Activated CD8-positive, alpha-beta memory T cell treated with anti-CD3 and anti-CD28 coated beads for 24 hours (primary cell): ENCODE data around the gene TACO1.

Experiments
- DNase-seq: peaks from one replicate; pipeline ENCODE4 v3.0.0-alpha.2; 2020

TACO1 gene

DNA sequence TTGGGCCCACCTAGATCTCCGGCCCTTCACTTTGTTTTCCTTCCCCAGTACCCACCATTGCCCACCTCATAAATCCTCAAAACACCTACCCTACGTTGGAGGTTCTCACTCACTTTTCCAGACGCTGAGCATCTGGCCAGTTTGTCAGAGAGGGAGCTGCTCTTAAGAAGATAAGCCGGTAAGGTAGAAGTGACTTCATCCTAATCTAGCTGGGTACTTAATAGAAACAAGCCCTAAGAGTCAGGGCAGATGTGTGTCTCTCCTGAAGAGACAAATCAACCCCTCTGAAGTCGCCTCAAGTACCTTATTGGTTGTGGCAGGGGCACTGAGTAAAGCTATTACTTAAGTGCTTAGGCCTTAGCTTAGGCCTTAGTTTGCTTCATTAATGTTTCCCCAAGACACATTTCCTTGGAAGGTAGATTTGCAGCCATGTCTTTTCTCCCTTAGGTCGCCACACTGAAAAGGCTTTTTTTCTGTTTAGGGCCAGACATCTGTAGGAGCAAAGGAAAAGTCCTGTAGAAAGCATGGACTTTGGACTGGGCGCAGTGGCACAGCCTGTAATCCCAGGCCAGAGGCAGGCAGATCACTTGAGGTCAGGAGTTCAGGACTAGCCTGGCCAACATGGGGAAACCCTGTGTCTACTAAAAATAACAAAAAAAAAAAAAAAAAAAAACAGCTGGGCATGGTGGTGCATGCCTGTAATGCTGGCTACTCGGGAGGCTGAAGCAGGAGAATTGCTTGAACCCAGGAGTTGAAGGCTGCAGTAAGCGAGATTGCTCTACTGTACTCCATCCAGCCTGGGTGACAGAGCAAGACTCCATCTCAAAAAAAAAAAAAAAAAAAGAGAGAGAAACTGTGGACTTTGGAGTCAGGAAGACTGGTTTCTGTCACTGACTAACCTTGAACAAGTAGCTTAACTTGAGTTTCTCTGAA lies 1.0 kb downstream of the TACO1 start:
- DNase-seq: no peak

DNA sequence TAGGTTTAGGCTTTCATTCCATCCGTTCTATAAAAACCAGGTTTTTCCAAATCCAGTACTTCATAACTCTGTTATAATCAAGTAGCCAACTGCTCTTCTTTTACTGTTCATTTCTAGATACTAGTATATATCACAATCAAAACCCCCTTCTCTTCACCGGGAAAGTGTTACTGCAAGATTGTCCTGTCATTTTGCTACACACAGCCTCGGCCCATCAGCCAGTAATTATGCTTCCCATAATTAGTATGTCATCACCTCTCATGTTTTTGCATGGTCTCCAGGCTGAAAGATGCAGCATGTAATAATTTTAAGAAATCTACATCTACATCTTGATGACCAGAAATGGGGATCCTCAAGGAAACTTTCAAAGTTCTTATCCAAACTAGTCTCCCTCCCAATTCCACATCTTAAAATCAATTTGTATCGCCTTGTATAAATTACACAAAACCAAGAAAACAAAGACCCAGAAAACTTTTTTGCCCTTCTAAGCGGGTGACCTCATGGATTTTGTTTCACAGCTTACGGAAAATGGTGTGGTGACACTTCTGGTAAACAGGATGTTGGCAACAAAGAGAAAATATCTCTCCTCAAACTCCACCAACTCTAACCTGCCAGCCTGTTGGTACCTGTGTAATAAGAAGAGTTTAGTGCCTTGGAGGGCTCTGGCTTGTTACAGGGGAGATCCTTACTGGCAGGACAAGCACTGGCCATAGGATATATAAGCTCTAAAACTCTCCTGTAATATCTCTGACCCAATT lies 9.3 kb downstream of the TACO1 start:
- DNase-seq: no peak

DNA sequence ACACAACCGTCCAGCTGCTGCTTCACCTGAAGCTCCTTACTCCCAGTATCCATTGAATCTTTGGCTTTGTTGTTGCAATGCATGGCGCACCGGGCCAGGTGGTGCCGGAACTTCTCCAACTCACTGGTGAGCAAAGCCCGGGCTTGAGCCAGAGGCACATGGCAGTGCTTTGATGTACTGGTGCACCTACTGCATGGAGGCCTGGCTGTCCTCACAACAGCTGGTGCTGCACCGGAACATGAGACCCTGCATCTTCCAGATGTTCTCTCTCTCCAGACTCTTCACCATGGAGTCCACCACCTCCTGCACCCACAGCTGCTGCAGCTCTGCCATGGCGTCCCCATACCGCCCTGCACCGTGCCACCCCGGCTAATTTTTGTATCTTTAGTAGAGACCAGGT lies 10.2 kb downstream of the TACO1 start:
- DNase-seq: no peak

DNA sequence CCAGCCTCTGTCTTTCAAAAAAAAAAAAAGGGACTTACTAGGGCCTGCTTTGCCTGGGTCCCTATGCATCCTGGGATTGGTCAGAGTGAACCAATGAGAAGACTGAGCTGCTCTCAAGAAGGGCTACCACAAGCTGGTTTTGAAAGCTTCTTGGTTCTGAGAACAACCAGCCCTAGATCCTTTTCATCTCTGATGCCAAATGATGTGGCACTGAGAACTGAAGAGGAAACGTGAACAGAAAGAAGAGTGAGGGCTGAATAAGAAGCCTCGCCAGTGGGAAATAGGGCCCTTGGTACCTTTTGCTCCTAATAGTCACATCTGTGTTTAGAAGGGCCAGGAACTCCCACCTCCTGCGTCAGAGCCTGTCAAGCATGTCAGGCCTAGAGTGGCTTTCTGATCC lies 10.7 kb downstream of the TACO1 start:
- no peak for DNase-seq

DNA sequence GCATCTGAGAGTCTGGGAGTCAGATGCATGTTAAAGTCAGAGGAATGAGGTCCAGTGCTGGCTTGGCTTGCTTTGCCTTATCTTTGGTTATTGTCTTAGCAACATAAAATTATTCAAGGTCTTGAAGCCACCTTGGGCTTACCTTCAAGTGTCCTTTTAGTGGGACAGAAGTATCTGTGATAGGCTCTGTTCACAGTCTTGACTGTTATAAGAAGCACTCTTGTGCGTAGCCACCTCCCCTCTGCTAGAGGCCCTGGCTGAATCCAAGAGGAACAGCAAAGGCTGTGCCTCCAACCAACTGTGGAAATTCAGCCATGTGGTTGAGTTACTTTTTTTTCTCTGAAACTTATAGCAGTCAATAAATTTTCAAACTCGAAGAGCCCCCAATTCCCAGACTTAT lies 13.0 kb downstream of the TACO1 start:
- DNase-seq: no peak

DNA sequence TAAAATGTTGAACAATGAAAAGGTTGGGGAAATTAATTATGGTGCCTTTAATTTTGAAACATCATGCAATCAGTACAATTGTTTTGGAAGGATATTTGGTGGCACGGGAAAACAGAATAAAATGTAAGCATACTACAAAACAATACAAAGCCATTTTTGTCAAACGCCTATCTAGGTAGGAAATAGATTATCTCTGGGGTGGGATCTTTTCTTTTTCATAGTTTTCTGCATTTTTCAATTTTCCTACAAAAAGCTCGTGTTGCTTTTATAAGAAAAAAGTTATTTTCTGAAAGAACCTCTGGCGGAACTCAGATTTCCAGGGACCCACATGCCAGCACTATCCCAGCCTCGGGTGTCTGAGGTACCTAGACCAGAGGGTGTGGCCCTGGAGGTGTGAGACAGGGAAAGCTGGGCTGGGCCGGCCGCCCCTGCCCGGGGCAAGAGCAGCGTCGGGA lies 20.6 kb downstream of the TACO1 start:
- DNase-seq: no peak

DNA sequence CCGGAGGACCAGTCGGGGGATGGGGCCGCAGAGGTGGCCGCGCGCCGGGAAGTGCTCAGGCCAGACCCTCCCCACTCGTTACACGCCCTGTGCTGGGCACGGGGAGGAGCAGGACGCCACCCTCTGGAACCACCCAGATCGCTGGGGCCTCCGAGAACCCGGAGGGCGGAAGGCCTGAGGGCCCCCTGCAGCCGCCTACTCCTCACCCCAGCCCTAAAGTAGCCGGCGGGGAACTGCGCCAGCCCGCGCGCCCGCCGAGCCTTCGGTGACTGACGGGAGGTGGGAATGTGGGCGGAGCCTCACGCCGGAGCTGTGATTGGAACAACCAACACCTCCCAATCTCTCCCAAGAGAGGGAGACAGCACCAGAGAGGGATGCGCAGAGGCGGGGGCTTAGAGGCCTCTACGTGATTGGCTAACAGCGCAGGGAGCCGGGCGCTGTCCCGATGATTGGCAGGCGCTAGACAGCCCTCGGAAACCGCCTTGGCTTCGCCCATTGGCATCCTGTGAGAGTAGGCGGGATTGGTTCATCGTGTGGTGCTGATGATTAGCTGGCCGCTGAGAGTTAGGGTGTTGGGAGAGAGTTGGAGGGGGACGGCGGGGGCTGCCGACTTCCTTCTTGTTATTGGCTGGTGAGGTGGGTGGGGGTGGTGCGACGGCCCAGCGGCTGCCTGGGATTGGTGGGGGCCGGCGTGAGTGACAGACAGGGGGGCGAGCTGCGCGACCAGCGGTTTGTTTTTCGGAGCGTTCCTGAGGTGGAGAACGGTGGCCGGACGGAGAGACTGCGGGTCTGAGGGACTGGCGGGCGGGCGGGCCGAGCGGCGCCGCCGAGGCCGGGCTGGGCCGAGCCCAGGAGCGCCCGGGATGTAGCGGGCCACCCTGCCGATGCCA lies 21.2 kb downstream of the TACO1 start, which contains the start of gene MAP3K3:
MAP3K3 (plus strand) TSS at position 734 of the 890 bp plus-strand sequence. CDS start 343 bp downstream, outside the sequence.
- DNase-seq: peak; percentile 95

DNA sequence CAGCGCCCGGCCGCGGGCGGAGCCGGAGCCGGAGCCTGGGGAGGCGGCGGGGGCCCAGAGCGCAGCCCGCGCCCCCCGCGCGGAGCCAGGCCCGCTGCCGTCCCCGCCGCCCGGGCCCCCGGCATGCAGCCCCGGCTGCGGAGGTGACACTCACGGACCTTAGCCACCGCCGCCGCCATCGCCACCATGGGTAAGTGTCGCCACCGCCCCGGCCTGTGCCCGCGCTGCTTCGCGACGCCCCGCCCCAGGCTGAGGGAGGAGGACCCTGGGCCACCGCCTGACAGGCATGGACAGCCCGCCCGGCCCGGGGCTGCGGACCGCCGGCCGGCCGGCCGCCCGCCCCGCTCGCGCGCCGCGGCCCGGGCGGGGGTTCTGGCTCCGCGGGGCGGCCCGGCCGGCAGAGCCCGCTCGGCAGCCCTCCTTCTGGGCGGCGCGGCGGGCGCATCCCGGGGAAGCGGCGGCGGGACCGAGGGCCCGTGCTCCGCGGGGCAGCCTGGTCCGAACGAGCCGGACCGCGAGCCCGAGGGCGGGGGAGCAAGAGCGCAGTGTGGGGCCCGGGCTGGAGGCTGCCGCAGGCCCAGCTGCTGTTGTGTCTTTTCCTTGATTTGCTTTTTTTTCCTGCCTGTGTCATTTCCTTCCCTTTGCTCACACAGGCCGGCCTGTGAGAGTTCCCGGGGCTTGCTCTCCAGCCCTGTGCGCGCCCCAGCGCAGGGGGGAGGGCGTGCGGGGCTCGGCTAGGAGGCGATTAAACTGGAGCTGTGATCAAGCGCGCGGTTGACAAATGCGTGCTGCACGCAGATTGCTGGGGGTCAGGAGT lies 22.1 kb downstream of the TACO1 start:
- peak; percentile 83 for DNase-seq

DNA sequence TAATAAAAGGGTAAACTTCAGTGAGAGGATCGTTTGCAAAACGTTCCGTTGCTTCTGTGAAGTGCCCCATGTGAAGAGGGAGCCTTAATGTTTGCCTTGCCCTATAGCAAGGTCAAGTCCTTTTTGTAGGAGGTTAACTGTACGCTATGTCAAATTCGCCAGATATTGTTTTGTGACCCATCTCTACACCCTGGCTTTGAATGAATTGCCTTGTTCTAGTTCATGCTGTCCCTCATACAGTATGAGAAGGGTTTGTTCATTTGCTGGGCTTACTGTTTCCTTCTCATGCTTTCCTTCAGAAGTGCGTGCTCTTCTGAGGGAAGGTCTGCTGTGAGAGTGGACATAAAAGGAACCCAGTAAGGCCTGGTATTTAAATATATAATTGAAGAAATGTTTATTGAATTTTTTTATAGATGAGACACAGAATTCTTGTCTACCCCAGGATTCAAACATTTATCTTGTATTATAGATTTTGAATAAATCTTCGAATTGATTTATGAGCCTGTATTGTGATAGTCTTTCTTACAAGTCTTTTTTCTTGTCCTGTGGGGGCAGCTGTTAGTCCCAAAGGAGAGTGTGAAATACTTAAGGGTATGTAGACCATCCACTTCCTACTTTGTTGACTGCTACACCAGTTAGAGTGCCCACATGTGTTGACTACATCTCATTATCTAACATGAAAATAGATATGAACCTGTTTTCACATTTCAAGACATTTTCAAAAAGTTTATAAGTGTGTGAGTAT lies 23.3 kb downstream of the TACO1 start:
- no peak for DNase-seq

DNA sequence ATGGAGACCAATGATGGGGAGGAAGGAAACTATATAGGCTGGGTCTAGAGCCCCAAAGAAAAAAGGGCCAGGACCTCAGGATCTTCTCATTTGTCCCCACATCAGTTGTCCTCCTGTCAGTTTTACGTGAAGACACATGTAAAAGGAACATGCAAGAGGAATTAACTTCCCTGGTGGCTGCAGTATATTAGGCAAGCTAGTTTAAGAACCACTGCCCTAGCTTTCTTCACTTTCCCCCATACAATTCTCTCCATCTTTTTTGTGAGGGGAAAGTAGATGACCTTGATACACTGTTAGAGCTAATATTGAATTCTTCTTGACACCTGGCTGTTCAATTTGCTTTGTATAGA lies 23.8 kb downstream of the TACO1 start:
- no peak for DNase-seq

DNA sequence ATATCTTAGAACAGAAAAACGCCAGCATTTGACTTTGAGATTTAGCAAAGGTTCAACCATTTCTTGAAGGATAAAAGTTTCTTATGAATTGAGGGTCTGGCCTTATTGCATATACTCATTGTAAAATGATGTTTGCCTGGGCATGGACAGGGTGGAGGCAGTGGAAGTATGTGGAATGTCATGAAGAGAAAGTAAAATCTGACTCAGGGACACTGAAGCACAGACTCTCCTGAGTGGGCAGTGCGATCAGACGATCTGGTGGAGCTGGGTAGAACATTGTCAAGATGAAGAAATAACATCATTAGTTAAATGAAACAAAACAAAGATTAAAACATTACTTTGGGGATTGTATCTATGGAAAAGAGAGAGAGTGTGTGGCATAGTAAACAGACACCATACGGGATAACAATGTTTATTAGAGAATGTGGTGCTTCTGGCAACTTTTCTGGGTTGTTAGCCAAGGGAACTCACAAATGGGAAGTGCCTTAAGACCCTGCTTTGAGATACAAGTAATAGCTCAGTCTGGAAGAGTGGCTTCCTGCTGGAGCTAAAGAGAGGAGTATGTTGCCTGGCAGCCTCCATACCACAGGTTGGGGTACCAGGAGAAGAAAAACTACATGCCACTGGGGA lies 26.0 kb downstream of the TACO1 start:
- DNase-seq: no peak

DNA sequence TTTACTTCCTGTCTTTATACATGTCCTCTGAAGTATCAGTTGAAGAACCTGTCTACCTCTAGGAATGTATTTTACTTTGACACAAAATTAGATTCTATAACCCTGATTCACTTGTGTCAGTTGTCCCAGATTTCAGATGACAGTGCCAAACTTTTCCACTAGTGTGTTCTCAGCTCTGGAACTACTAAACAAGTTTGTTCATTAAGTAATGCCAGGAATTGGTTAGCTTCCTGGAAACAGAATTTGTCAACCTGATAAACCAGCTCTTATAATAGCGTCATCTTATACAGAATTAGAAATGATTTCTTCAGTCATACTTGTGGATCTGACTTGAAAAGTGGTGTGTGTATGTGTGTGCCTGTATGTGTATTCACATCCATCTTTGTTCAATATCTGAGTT lies 28.9 kb downstream of the TACO1 start:
- DNase-seq: no peak

DNA sequence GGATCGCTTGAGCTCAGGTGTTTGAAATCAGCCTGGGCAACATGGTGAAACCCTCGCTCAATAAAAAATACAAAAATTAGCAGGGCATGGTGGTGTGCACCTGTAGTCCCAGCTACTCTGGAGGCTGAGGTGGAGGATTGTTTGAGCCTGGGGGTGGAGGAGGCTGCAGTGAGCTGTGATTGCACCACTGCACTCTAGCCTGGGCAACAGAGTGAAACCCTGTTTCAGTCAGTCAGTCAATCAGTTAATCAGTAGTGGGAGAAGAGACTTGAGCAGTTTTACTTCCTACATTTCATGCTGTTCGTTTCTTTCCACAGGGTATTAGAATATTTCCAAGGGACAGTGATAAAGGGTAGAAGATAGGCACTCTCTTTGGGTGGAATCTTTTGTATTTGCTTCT lies 30.4 kb downstream of the TACO1 start:
- no peak for DNase-seq

DNA sequence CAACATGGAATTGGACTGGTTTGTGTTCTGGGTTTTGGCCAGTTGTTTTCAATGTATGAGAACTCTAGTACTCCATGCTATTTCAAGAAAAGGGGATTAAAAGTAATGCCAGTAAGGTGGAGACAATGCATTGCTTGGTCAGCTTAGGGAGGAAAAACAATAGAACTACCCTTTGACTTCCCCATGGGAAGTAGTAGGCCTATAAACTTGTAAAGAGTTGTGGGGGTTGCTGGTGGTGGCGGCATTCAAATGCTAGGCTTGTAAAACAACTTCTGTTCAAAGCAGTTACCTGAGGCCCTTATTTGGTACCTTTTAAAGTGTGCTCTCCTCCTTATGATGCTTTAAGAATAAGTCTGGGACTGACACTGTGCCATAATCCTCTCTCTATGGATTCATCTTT lies 30.9 kb downstream of the TACO1 start:
- no peak for DNase-seq

DNA sequence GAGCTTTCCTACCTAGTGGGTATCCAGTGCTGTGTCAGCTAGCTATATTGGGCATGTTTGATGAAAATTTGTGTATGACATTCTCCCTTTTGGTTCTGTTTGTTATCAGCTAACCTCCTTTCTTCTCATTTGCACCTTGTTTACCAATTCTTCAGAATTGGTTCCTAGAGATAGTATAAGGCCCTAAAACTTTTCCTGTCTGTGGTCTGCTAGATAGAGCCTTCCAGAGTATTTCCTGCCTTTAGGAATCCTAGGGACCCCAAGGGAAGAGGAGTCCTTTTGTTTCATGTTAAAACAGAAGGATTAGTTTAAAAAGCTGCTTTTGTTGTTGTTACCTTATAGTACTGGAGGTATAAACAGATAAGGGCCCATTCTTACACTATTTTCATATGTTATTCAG lies 33.0 kb downstream of the TACO1 start:
- DNase-seq: no peak

DNA sequence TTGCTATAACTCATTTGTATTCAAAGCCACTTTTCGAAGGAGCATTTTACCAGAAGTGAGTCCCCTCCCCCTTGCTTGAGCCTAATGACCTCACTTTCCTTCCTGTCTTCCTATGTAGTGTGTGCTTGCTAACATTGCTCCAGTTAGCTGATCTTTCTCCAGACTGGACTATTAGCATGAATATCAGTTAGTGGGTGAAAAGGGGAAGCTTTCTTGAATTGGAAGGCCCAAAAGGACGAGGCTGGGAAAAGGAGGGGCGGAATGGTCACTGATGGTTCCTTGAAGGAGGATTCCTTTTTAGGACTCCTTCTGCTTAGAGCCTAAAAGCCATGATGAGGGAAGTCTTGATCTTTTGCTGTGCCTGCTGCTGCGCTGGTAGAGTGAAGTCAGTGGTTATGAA lies 33.5 kb downstream of the TACO1 start:
- DNase-seq: no peak

DNA sequence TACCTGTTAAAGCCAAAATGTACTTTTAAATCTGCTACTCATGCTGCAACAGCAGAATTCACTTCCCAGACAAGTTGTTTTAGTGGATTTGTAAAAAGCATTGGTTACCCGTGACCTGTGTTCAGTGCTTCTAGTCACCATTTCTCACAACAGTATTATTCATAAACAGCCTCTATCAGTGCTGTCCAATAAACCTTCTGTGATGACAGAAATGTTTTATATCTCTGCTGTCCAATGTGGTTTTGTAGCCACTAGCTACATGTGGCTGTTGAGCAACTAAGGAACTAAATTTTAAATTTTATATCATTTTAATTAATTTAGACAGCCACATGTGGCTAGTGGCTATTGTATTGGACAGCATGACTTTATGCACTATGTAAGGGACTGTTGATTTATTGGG lies 34.1 kb downstream of the TACO1 start:
- no peak for DNase-seq

DNA sequence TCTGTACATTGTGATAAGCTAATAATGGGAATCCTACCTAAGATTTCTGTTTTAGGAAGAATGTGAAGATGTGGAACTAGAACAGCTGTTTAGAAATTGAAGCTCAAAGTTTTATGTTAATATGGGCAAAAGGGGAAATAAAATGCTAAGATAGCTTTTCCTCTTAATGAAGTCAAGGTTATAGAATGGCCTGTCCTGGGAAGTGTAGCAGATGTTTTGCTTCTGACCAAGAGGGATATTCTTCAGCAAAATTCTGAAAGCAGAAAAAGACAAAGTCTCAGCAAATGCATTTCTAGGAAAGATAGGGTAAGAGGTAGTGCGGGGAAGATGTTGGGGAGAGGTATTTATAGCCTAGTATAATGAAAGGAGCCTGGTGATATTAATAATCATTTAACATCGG lies 34.6 kb downstream of the TACO1 start:
- DNase-seq: no peak

DNA sequence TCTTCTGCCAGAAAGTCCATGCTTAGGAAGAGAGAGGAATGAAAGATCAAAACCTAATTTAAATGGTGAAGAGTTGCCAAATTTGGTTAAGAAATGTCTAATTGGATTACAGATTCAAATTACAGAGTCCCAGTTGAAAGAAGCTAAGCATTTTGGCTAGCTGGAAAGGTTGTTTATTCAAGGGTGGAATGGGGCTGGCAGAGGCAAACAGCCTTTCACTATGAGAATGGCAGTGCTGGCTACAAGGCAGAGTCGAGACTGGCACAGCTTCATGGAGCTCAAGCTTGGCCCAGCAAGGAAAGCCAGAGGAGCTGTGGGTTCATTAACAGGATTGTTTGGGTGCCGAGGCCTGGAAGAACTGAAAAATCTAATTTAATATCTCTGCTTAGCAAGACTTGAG lies 35.1 kb downstream of the TACO1 start:
- DNase-seq: no peak

DNA sequence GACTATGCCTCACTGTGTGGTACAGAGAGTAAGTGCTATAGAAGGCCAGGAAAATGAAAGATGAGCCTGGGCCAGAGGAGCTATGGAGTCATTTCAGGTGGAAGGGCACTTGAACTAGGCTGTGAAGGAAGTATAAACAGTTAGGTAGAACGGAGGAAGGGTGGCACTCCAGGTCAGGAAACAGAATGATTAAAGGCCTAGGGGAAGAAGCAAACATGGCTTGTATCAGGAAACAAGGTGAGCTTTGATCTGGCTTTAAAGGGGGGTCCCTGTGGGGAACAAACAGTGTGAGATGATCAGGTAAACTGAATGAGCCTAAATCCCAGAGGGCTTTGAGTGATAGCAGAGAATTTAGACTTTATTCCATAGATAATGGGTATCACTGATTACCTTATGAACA lies 38.4 kb downstream of the TACO1 start:
- no peak for DNase-seq

DNA sequence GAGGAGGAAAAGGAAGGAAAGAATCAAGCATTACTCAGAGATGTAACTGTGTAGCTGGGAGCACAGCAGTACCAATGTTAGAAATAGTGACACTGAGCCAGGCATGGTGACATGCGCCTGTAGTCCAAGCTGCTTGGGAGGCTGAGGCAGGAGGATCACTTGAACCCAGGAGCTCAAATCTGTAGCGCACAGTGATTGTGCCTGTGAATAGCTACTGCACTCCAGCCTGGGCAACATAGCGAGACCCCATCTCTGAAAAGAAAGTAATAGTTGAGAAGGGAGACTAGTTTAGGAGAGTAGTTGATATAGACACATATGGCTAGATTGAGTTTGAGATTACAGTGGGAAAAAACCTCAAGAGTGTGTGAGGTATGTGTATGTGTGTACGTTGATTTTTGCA lies 39.3 kb downstream of the TACO1 start:
- DNase-seq: no peak
